CD4-positive, alpha-beta T cell treated with Interleukin-6 at 100 ng/mL for 8 hours (primary cell): ENCODE data around the gene TNS3.
"Not testable (repeated sequence)": the region's sequence is repeated elsewhere in the genome, so short reads cannot be mapped to it uniquely, and the experiment has no call there.

Experiments used
- DNase-seq: peaks from one replicate; pipeline ENCODE4 v3.0.0-alpha.2; 2020; ENCODE audit warnings: mixed read lengths, low spot score

The TNS3 gene

GRCh38 chr7:47581804-47582763, at the start of gene TNS3:
Gene TNS3 (minus strand): TSS chr7:47582111. CDS start chr7:47439636, 142,475 bp downstream.
- no peak for DNase-seq

- DNase-seq = no peak
Measured at GRCh38 chr7:47631711-47632110, 49.8 kb upstream of the TNS3 start.

DNA sequence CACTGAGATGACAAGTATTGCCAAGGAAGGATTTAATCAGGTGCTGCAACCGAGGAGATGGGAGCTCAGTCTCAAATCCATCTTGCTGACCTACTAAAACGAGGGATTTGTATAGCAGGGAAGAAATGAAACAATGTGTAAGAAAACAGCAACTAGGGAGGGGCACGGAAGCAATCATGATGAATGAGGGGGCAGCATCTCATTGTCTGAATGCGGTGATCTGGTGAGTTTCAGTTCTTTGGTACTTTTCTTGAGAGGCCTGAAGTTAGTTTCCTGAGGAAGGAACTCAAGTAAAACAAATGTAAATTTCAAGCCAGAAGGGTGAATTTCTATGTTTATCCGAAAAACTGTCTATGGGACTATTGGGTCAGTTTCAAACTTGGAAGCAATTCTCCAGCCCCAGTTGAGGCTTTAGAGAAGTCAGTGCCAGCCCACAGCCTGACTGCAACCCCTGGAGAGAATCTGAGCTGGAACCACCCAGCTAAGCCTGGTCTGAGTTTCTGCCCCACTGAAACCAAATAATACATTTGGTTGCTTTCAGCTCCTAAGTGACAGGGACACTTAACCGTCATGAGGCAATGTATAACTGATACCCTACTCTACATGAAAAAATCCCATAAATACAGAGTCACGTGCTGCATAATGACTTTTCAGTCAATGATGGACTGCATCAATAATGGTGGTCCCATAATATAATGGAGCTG, 45.8 kb upstream of the TNS3 start:
- no peak for DNase-seq

- no peak for DNase-seq
Measured at GRCh38 chr7:47625861-47626715, 44.2 kb upstream of the TNS3 start.

DNA sequence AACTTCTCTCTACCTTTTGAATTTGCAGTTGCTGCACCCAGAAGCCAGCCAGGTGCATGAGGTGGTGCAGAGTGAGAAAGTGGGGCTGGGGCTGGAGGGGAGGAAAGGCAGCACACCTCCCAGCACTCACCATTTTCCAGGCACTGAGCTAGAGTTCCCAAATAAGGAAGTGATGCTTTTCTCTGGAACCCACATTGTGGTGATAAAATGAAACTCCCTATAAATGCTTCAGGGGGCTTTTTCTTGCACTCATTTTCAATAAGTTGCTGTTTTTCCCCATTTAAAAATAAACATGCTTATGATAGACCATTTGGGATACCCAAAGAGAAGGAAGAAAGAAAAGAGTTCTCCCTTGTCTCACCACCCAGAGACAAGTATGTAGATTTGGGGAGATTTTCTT, 42.8 kb upstream of the TNS3 start:
- no peak for DNase-seq

DNA sequence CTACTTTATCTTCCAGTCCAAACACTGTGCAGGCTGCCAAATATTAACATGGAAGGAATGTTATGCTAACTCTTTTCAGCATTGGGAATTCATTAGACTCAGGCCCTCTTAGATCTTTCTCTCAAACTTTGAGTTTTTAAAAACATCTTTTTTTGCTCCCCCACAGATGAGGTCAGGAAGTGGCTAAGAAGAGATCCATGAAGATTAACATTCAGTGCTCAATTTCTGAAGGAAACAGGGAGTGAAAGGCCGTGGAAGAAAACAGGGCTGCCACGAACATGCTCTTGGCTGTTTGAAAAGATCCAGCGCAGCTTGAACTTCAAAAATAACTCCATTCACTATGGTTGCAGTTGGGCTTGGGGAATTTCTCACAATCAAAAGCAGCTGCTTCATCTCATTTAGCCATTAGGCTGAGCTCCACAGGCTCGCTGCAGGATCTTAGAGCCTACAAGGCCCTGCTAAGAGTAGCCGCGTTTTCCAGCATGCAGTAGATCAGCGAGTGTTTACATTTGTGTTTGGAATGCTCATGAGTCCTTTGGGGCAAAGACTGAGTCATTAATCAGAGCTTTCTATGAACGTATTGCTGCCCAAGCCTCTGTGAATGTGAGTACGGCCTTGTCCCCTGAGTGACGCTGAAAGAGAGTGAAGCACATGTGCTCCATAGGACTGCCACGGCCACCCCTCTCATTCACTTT, 41.2 kb upstream of the TNS3 start:
- no peak for DNase-seq

- DNase-seq = no peak
Measured at GRCh38 chr7:47622586-47622945, 40.7 kb upstream of the TNS3 start.

GRCh38 chr7:47621979-47622561, 40.2 kb upstream of the TNS3 start:
- DNase-seq = no peak

GRCh38 chr7:47621347-47621746, 39.4 kb upstream of the TNS3 start:
- no peak for DNase-seq

DNA sequence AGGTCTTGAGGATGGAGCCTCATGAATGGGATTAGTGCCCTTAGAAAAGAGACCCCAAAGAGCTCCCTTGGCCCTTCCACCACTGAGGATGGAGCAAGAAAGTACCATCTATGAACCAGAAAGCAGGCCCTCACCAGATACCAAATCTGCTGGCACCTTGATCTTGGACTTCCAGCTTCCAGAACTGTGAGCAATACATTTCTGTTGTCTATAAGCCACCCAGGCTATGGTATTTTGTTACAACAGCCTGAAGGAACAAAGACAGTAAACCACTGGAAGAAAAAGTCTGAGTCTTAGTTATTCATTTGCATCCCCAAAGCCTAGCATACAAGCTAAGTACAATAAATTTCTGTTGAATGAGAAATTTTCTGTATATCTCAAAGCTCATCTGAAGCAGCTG, 37.9 kb upstream of the TNS3 start:
- DNase-seq = no peak

GRCh38 chr7:47617131-47617530, 35.2 kb upstream of the TNS3 start:
- no peak for DNase-seq

DNA sequence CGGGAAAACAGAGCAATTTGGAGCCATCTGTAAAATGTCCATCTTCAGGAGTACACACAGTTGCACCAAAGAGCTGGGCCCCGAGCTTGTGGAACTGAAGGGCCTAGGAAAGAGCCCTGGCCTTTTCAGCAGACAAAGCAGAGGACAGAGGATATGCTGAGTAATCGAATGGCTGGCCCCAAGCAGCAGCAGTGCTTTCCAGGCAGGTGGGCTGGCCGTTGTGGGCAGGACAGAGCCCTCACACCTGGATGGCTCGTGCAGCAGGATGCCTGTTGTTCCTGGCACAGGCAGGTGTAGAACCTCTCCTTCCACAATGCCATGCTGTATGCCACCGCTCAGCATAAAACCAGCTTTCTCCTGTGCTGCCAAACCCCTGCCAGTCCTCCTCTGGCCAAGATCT, 32.5 kb upstream of the TNS3 start:
- DNase-seq = no peak

GRCh38 chr7:47611045-47611511, 29.2 kb upstream of the TNS3 start:
- no peak for DNase-seq

DNA sequence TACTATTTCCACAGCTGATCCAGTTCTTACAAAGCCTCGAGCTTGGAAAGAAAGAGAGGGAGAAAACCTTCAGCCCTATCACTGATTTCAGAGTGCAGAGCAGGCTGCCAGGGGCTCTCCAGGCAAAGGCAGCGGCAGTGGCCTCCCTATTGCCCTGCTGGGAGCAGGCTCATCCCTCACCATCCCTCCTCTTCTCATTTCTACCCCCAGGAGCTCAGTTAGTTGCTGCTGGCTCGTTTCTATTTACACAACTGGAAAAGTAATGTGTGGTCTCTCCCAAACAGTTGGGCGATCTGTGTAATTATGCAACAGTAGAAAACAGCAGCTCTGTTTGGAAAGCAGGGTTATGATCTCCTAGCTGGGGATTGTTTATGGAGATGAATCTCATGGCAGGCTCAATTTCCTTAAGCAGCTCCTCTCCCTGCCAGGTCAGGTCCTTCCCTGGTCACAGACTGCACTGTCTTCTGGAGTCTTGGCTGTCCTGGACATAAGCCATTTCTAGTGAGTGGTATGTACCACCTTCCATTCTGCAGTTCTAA, 28.7 kb upstream of the TNS3 start:
- DNase-seq = no peak

GRCh38 chr7:47609803-47610452, 28.0 kb upstream of the TNS3 start:
- no peak for DNase-seq

GRCh38 chr7:47606593-47607046, 24.7 kb upstream of the TNS3 start:
- DNase-seq = not testable (repeated sequence)

DNA sequence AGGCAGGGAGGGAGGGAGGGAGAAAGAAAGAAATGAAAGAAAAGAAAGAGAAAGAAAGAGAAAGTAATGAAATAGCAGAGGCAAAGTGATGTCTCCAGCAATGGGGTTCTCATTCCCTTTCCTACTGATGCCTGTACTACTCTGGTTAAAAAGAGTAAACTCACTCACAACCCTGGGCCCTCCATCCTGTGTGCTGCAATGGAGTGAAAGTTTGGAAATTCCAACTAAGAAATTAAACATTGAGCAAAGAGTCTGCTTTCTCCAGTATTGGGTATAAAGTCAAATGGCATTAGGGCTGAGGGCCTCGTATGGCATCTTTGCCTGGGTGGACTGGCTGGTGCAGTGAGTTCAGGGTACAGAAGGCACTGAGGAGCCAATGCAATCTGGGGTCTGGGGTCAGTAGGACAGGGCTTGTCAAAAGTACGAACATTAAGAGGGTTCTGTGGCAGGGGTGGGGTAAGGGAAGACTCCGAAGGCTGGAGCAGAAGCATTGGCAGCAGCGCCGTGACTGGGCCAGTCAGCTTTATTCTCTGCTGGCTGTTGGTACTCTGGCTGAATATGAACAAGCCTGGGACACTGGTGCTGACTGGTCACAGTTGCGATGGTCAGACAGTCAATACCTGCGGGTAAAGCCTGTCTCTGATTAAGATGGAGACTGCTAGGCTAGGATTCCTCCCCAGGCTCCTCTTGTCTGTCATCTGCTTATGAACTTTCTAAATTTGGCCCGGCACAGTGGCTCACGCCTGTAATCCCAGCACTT, 24.1 kb upstream of the TNS3 start:
- no peak for DNase-seq

GRCh38 chr7:47604496-47604890, 22.6 kb upstream of the TNS3 start:
- no peak for DNase-seq

DNA sequence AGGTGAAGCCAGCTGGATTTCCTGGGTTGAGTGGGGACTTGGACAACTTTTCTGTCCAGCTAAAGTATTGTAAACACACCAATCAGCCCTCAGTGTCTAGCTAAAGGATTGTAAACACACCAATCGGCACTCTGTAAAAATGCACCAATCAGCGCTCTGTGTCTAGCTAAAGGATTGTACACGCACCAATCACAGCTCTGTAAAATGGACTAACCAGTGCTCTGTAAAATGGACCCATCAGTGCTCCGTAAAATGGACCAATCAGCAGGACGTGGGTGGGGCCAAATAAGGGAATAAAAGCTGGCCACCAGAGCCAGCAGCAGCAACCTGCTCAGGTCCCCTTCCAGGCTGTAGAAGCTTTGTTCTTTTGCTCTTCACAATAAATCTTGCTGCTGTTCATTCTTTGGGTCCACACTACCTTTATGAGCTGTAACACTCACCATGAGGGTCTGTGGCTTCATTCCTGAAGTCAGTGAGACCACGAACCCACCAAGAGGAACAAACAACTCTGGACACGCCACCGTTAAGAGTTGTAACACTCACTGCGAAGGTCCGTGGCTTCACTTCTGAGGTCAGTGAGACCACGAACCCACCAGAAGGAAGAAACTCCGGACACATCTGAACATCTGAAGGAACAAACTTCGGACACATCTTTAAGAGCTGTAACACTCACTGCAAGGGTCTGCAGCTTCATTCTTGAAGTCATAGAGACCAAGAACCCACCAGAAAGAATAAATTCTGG, 21.8 kb upstream of the TNS3 start:
- not testable (repeated sequence) for DNase-seq
